ENCODE data around the gene SLF2.

Gene SLF2

GRCh38 chr10:100912605-100913469 lies at the start of gene SLF2:
TSS of gene SLF2 (plus strand) at chr10:100912963. CDS start at chr10:100913111, 148 bp downstream.
- Mint-ChIP-seq H3K9me3 (no peaks in the 10 kb centered on the region), H3K27me3 (ENCODE audit: low read depth) (no peaks in the 10 kb centered on the region), H3K4me1 (peaks cover 69% of the 10 kb centered on the region), H3K36me3 (ENCODE audit: low read depth) (peaks cover 16% of the 10 kb centered on the region), H3K4me3 (peak within 1 kb of the TSS; percentile 98 to 100 (median 98)), H3K27ac (peak within 1 kb of the TSS; percentile 93 to 99 (median 95))
- TF ChIP-seq, protein P1, sequence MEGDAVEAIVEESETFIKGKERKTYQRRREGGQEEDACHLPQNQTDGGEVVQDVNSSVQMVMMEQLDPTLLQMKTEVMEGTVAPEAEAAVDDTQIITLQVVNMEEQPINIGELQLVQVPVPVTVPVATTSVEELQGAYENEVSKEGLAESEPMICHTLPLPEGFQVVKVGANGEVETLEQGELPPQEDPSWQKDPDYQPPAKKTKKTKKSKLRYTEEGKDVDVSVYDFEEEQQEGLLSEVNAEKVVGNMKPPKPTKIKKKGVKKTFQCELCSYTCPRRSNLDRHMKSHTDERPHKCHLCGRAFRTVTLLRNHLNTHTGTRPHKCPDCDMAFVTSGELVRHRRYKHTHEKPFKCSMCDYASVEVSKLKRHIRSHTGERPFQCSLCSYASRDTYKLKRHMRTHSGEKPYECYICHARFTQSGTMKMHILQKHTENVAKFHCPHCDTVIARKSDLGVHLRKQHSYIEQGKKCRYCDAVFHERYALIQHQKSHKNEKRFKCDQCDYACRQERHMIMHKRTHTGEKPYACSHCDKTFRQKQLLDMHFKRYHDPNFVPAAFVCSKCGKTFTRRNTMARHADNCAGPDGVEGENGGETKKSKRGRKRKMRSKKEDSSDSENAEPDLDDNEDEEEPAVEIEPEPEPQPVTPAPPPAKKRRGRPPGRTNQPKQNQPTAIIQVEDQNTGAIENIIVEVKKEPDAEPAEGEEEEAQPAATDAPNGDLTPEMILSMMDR (IDR thresholded peaks at IDR 0.05; ENCODE audit: unreplicated experiment in 3 of 3), result no peak

GRCh38 chr10:100863433-100863832 lies 49.3 kb upstream of the SLF2 start:
- Mint-ChIP-seq H3K27ac (no peak overlapping the region), H3K9me3 (no peaks in the 10 kb centered on the region), H3K4me1 (peaks cover 11% of the 10 kb centered on the region), H3K4me3 (no peak overlapping the region), H3K27me3 (ENCODE audit: low read depth) (peaks cover 68% of the 10 kb centered on the region), H3K36me3 (ENCODE audit: low read depth) (no peaks in the 10 kb centered on the region)
- TF ChIP-seq, protein P1 (IDR thresholded peaks at IDR 0.05; ENCODE audit: unreplicated experiment in 3 of 3), result no peak

DNA sequence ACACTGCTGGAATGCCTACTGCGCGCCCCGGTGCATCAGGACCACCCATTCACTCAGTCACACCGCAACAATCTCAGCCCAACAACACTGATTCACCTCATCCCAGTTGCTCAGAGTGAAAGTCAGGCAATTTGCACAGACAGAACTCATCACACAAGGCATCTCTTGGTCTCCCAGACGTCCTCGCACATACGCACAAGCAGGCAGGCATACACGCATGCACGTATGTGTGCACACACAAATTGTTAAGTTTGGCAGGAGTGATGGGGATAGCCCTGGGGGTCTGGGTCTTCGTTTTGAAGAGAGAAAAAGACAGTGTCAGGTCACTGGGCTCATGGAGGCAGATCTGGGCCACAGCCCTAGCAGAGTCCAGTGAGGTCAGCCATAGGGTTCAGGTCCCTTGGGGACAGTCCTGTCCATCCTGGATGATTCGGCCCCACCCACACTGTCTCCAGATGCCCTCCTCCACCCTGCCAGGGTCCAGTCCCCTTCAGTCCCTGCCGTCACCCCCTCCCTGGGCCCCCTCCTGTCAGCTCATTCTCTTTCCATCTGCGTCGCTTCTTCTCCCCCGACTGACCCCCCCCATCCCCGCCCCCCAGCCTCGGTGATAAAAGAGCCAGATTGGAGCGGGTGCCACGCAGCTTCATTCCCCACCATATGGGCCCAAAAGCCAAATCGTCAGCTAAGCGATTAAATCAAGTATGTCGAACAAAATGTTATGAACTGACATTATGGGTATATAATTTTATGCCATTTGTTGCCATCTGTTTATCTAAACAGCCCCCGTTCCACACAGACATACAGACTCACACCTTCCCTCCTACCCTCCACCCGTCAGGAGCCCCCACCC lies 48.5 kb upstream of the SLF2 start:
- H3K27me3 Mint-ChIP-seq (ENCODE audit: low read depth), result peaks cover 60% of the 10 kb centered on the region
- no peaks in the 10 kb centered on the region for H3K36me3 Mint-ChIP-seq (ENCODE audit: low read depth)
- H3K27ac Mint-ChIP-seq, result no peak overlapping the region
- TF ChIP-seq, protein P1 (IDR thresholded peaks at IDR 0.05; ENCODE audit: unreplicated experiment in 3 of 3), result no peak
- no peak overlapping the region for H3K4me3 Mint-ChIP-seq
- no peaks in the 10 kb centered on the region for H3K9me3 Mint-ChIP-seq
- peaks cover 11% of the 10 kb centered on the region for H3K4me1 Mint-ChIP-seq

DNA sequence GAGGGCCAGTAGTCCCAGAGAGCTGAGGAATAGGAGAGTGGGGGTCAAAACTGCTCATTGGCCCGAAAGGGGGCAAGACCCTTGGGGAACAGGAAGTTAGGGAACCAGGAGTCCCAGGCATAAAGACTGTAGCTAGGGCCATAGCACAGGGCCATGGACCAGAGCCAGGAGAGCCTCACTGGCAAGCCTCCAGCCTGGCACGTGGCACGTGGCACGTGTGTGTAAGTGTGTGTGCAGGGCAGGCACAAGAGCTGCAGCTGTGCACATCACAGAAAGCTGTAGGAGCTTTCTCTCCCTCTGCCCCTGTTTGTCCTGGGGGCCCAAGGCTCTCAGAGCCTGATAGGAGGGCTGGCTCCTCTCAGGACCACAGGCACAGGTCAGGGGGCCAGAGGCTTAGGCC lies 47.8 kb upstream of the SLF2 start:
- TF ChIP-seq, protein P1 (IDR thresholded peaks at IDR 0.05; ENCODE audit: unreplicated experiment in 3 of 3), result no peak
- Mint-ChIP-seq H3K27me3 (ENCODE audit: low read depth) (peaks cover 64% of the 10 kb centered on the region), H3K4me1 (peaks cover 11% of the 10 kb centered on the region), H3K9me3 (no peaks in the 10 kb centered on the region), H3K4me3 (no peak overlapping the region), H3K27ac (no peak overlapping the region), H3K36me3 (ENCODE audit: low read depth) (no peaks in the 10 kb centered on the region)

DNA sequence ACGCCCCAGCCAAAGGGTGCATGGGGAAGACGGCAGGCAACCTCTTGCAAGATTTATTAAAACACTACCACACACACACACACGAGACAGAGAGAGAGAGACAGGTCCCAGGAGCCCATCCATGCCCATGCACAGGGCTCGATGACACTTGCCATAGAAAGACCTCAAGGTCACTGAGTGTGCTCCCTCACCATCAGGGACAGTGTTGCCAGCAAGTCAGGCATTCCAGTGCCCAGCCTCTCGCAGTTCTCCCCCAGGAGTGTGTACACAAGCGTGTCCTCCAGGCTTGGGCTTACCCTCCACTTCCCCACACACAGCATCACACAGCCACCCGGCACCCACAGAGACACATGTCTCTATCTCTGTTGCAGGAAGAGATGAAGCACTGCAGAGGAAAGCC lies 46.8 kb upstream of the SLF2 start:
- Mint-ChIP-seq H3K9me3 (no peaks in the 10 kb centered on the region), H3K4me1 (peaks cover 11% of the 10 kb centered on the region), H3K36me3 (ENCODE audit: low read depth) (no peaks in the 10 kb centered on the region), H3K27ac (no peak overlapping the region), H3K4me3 (peak overlapping the region; percentile 1 to 40 (median 15)), H3K27me3 (ENCODE audit: low read depth) (peaks cover 58% of the 10 kb centered on the region)
- TF ChIP-seq, protein P1 (IDR thresholded peaks at IDR 0.05; ENCODE audit: unreplicated experiment in 3 of 3), result no peak
